ENCODE measurements around the gene SCAF1. TPM values are rescaled to one million over a fixed set of nuclear protein-coding genes. Genes with fewer than 3 reads are reported as not detected.

Gene SCAF1
- total RNA-seq, 1 experiment from 2014 or later = 46.8 TPM

- peak within 1 kb of the TSS; percentile 97 for H3K27ac ChIP-seq (ENCODE audit: low read length)
- peaks cover 3% of the 10 kb centered on the region; the same call in 1 of the 2 replicates for H3K36me3 ChIP-seq (ENCODE audit: low read depth, low read length)
- ChIA-PET POLR2A (ENCODE audit: unreplicated experiment) (interaction anchor here (0.5 to 1.6 kb wide), 17 partner anchors 22 to 505 kb away, joined by 3 to 21 read pairs (median 4); partner anchors contain the start of genes AP2A1, BCL2L12, IRF3 and NOSIP), CTCF (interaction anchor here (0.7 to 1.0 kb wide), 4 partner anchors 36 to 93 kb away, joined by 3 to 4 read pairs (median 4); no protein-coding TSS in a partner anchor)
- H3K27me3 ChIP-seq (ENCODE audit: low read length) = no peaks in the 10 kb centered on the region
- H3K4me1 ChIP-seq (ENCODE audit: insufficient read depth, low read length) = peaks cover 52% of the 10 kb centered on the region
- BruUV-seq (replicated peaks) = no TSS peak
- peak within 1 kb of the TSS; percentile 96 for H3K4me2 ChIP-seq (ENCODE audit: low read length)
- ATAC-seq = peak; percentile 65
- intact Hi-C loops (cut with micrococcal nuclease) = loop anchor here (1.0 to 2.0 kb wide), 5 partner anchors 25 to 144 kb away; partner anchors contain the start of genes BCL2L12, IRF3 and RPS11
- H2AFZ ChIP-seq (ENCODE audit: low read length) = peak within 1 kb of the TSS; percentile 51
- H3F3A ChIP-seq (ENCODE audit: low read length, unreplicated experiment) = peaks cover 3% of the 10 kb centered on the region
- H3K9me3 ChIP-seq (ENCODE audit: low read length) = no peaks in the 10 kb centered on the region
- H3K9ac ChIP-seq (ENCODE audit: low read length) = peak within 1 kb of the TSS; percentile 95
- no peaks in the 10 kb centered on the region for H4K20me1 ChIP-seq (ENCODE audit: low read length)
- no peaks in the 10 kb centered on the region for H3K9me2 ChIP-seq (replicated peaks; ENCODE audit: low read length)
- DNase-seq = peak; percentile 100
- TF ChIP-seq, protein P1, sequence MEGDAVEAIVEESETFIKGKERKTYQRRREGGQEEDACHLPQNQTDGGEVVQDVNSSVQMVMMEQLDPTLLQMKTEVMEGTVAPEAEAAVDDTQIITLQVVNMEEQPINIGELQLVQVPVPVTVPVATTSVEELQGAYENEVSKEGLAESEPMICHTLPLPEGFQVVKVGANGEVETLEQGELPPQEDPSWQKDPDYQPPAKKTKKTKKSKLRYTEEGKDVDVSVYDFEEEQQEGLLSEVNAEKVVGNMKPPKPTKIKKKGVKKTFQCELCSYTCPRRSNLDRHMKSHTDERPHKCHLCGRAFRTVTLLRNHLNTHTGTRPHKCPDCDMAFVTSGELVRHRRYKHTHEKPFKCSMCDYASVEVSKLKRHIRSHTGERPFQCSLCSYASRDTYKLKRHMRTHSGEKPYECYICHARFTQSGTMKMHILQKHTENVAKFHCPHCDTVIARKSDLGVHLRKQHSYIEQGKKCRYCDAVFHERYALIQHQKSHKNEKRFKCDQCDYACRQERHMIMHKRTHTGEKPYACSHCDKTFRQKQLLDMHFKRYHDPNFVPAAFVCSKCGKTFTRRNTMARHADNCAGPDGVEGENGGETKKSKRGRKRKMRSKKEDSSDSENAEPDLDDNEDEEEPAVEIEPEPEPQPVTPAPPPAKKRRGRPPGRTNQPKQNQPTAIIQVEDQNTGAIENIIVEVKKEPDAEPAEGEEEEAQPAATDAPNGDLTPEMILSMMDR (conservative IDR thresholded peaks at IDR 0.05; ENCODE audit: low read depth, low read length) = no peak
- TF ChIP-seq EZH2 (IDR thresholded peaks at IDR 0.05; ENCODE audit: low read length, unreplicated experiment) = no peak
- TF ChIP-seq EZH2phosphoT487 (IDR thresholded peaks at IDR 0.05; ENCODE audit: borderline replicate concordance, low read length) = no peak
- H3K4me3 ChIP-seq (ENCODE audit: low read length) = peak within 1 kb of the TSS; percentile 75
- peaks cover 42% of the 10 kb centered on the region for H3K79me2 ChIP-seq (ENCODE audit: low read length)
These were observed 1.7 kb upstream of the SCAF1 start, which contains the start of gene RRAS for GRCh38 chr19:49640113-49640898. Gene RRAS, minus strand, starts transcription at chr19:49640143. Its CDS starts 45 bp downstream, at chr19:49640098.

GRCh38 chr19:49642492-49643035 lies 555 bp downstream of the SCAF1 start:
- DNase-seq = no peak
- ChIA-PET POLR2A (ENCODE audit: unreplicated experiment) (interaction anchor here (0.8 to 1.0 kb wide), 4 partner anchors 24 to 62 kb away, joined by 4 to 8 read pairs (median 5); partner anchors contain the start of genes NOSIP, PRMT1 and PRRG2), CTCF (no interaction called here)
- intact Hi-C loops (cut with micrococcal nuclease) = no loop called here
- peak overlapping the region; percentile 79 for H3K27ac ChIP-seq (ENCODE audit: low read length)
- BruUV-seq (replicated peaks) = TSS peak; percentile 4
- H3K9me3 ChIP-seq (ENCODE audit: low read length) = no peaks in the 10 kb centered on the region
- H3F3A ChIP-seq (ENCODE audit: low read length, unreplicated experiment) = peaks cover 3% of the 10 kb centered on the region
- H3K36me3 ChIP-seq (ENCODE audit: low read depth, low read length) = peaks cover 11% of the 10 kb centered on the region; the same call in 1 of the 2 replicates
- no peaks in the 10 kb centered on the region for H3K9me2 ChIP-seq (replicated peaks; ENCODE audit: low read length)
- no peaks in the 10 kb centered on the region for H3K27me3 ChIP-seq (ENCODE audit: low read length)
- H3K9ac ChIP-seq (ENCODE audit: low read length) = peak overlapping the region; percentile 100
- no peaks in the 10 kb centered on the region for H4K20me1 ChIP-seq (ENCODE audit: low read length)
- H3K79me2 ChIP-seq (ENCODE audit: low read length) = peaks cover 64% of the 10 kb centered on the region
- ATAC-seq = no peak
- peaks cover 51% of the 10 kb centered on the region for H3K4me1 ChIP-seq (ENCODE audit: insufficient read depth, low read length)
- TF ChIP-seq EZH2phosphoT487 (IDR thresholded peaks at IDR 0.05; ENCODE audit: borderline replicate concordance, low read length) (no peak), EZH2 (IDR thresholded peaks at IDR 0.05; ENCODE audit: low read length, unreplicated experiment) (no peak)
- TF ChIP-seq, protein P1 (conservative IDR thresholded peaks at IDR 0.05; ENCODE audit: low read depth, low read length) = no peak
- peak overlapping the region; percentile 98 for H3K4me3 ChIP-seq (ENCODE audit: low read length)
- H2AFZ ChIP-seq (ENCODE audit: low read length) = peak overlapping the region; percentile 72
- peak overlapping the region; percentile 96 for H3K4me2 ChIP-seq (ENCODE audit: low read length)

Data from PC-3 (cell line).